ENCODE measurements around the gene SH2B3. TPM values are rescaled to one million over a fixed set of nuclear protein-coding genes. Genes with fewer than 3 reads are reported as not detected.

Gene SH2B3
- total RNA-seq, 1 donor from 2014 or later = 2.8 TPM

DNA sequence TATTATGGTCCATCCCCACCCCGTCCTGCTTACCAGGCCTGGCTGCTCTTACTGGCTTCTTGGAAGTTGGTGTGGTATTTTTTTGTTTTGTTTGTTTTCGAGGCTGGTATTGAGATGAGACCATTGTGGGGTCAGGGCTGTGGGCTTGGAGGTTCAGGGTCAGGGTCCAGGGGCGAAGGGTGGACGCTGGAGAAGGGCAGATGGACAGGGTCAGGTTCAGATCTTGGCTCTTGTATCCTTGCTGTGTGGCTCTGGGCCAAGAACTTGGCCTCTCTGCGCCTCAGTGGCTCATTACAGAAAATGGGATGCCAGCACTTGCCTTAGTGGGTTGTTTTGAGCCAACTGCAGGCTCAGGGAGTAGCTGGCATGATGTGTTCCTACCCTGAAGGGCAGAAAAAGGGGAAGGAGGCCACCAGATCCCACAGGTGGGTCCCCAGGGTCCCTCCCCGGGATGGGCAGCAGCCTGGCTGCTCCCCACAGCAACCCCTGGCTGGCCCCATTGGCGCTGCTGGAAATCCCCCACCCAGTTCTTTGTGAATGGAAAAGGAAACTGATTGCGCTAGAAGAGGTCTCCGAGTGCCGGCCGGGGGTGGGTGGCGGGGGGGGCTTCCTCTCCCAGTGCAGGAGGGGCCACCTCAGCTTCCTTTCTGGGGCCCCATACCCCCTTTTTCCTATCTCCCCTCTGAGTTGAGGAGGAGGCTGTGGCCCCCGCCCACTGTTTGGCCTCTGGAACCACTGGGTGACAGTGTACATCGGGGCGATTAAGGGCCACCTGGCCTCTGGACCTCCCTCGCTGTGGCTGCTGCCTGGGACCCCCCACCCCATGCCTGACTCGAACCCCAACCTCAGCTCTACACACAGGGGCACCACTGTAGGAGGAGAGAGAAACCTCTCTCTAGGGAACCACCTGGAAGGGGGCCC is 25.0 kb downstream of the SH2B3 start:
- peaks cover 7% of the 10 kb centered on the region for H3K4me1 ChIP-seq
- H3K9ac ChIP-seq = no peak overlapping the region
- no peak overlapping the region for H3K4me3 ChIP-seq
- H3K27ac ChIP-seq = no peak overlapping the region
- no peaks in the 10 kb centered on the region for H3F3A ChIP-seq (ENCODE audit: low read depth)
- TF ChIP-seq EZH2phosphoT487 (IDR thresholded peaks at IDR 0.05) = no peak
- TF ChIP-seq EZH2 (IDR thresholded peaks at IDR 0.05) = no peak
- TF ChIP-seq, protein P1, sequence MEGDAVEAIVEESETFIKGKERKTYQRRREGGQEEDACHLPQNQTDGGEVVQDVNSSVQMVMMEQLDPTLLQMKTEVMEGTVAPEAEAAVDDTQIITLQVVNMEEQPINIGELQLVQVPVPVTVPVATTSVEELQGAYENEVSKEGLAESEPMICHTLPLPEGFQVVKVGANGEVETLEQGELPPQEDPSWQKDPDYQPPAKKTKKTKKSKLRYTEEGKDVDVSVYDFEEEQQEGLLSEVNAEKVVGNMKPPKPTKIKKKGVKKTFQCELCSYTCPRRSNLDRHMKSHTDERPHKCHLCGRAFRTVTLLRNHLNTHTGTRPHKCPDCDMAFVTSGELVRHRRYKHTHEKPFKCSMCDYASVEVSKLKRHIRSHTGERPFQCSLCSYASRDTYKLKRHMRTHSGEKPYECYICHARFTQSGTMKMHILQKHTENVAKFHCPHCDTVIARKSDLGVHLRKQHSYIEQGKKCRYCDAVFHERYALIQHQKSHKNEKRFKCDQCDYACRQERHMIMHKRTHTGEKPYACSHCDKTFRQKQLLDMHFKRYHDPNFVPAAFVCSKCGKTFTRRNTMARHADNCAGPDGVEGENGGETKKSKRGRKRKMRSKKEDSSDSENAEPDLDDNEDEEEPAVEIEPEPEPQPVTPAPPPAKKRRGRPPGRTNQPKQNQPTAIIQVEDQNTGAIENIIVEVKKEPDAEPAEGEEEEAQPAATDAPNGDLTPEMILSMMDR (IDR thresholded peaks at IDR 0.05) = no peak
- H3K4me2 ChIP-seq = no peak overlapping the region
- Mint-ChIP-seq H3K4me1 (peaks cover 19% of the 10 kb centered on the region), H3K4me3 (no peak overlapping the region), H3K27ac (peak overlapping the region; percentile 69), H3K9me3 (no peaks in the 10 kb centered on the region), H3K36me3 (no peaks in the 10 kb centered on the region), H3K27me3 (ENCODE audit: insufficient read depth, low read depth) (peaks cover 10% of the 10 kb centered on the region)
- no peak overlapping the region for H2AFZ ChIP-seq (replicated peaks)
- no peaks in the 10 kb centered on the region for H4K20me1 ChIP-seq (ENCODE audit: low read depth)
- no peaks in the 10 kb centered on the region for H3K79me2 ChIP-seq (ENCODE audit: low read depth)
- no peaks in the 10 kb centered on the region for H3K27me3 ChIP-seq
- DNase-seq (ENCODE audit: low spot score) = no peak
- H3K36me3 ChIP-seq = no peaks in the 10 kb centered on the region
- H3K9me3 ChIP-seq (ENCODE audit: low read depth) = no peaks in the 10 kb centered on the region

DNA sequence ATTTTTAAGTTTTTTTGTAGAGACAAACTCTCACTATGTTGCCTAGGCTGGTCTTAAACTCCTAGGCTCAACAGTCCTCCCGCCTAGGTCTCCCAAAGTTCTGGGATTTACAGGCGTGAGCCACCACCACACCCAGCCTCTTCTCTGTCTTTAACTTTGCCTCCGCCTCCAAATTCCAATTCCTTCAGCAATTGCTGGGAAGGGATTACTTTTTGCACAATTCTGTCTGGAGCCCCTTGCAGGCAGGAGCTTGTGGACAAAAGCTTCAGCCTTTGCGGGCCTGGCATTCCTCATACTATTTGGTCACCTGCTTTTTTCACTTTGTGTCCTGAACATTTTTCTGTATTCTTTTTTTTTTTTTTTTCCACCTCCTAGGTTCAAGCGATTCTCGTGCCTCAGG is 26.0 kb downstream of the SH2B3 start:
- H3K4me2 ChIP-seq = no peak overlapping the region
- H3K36me3 ChIP-seq = no peaks in the 10 kb centered on the region
- TF ChIP-seq EZH2phosphoT487 (IDR thresholded peaks at IDR 0.05) (no peak), EZH2 (IDR thresholded peaks at IDR 0.05) (no peak)
- TF ChIP-seq, protein P1 (IDR thresholded peaks at IDR 0.05) = no peak
- Mint-ChIP-seq H3K36me3 (no peaks in the 10 kb centered on the region), H3K27me3 (ENCODE audit: insufficient read depth, low read depth) (peaks cover 10% of the 10 kb centered on the region), H3K4me1 (peaks cover 16% of the 10 kb centered on the region), H3K27ac (peak overlapping the region; percentile 78), H3K4me3 (no peak overlapping the region), H3K9me3 (no peaks in the 10 kb centered on the region)
- H3K27ac ChIP-seq = no peak overlapping the region
- no peak overlapping the region for H3K9ac ChIP-seq
- DNase-seq (ENCODE audit: low spot score) = peak; percentile 57
- H3K9me3 ChIP-seq (ENCODE audit: low read depth) = no peaks in the 10 kb centered on the region
- no peak overlapping the region for H2AFZ ChIP-seq (replicated peaks)
- H4K20me1 ChIP-seq (ENCODE audit: low read depth) = no peaks in the 10 kb centered on the region
- H3K4me3 ChIP-seq = no peak overlapping the region
- H3K4me1 ChIP-seq = peaks cover 7% of the 10 kb centered on the region
- no peaks in the 10 kb centered on the region for H3K79me2 ChIP-seq (ENCODE audit: low read depth)
- H3F3A ChIP-seq (ENCODE audit: low read depth) = no peaks in the 10 kb centered on the region
- H3K27me3 ChIP-seq = no peaks in the 10 kb centered on the region

DNA sequence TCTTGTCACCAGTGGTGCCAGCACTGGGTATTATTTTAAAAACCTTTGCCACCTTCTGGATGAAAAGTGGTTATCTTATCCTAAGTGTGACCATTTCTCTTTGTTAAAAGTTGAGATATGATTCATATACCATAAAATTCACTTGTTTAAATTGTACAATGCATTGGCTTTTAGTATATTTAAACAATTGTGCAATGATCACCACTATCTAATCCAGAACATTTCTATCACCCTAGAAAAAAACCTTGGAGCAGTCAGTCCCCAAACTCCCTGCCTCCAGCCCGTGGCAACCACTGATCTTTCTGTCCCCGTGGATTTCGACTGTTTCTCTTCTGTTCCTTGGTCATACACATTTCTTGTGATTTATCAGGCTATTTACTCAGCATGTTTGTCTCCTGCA is 28.3 kb downstream of the SH2B3 start:
- Mint-ChIP-seq H3K36me3 (peaks cover 4% of the 10 kb centered on the region), H3K4me1 (peaks cover 21% of the 10 kb centered on the region), H3K9me3 (no peaks in the 10 kb centered on the region), H3K27me3 (ENCODE audit: insufficient read depth, low read depth) (peaks cover 11% of the 10 kb centered on the region), H3K27ac (no peak overlapping the region), H3K4me3 (no peak overlapping the region)
- Histone ChIP-seq H3K4me2 (no peak overlapping the region), H3K27me3 (no peaks in the 10 kb centered on the region), H3K4me1 (peaks cover 7% of the 10 kb centered on the region), H3K36me3 (no peaks in the 10 kb centered on the region), H4K20me1 (ENCODE audit: low read depth) (no peaks in the 10 kb centered on the region), H3K79me2 (ENCODE audit: low read depth) (no peaks in the 10 kb centered on the region), H3K9ac (no peak overlapping the region), H3K4me3 (no peak overlapping the region), H3K9me3 (ENCODE audit: low read depth) (no peaks in the 10 kb centered on the region), H3F3A (ENCODE audit: low read depth) (no peaks in the 10 kb centered on the region), H3K27ac (no peak overlapping the region), H2AFZ (replicated peaks) (no peak overlapping the region)
- TF ChIP-seq EZH2phosphoT487 (IDR thresholded peaks at IDR 0.05) (no peak), EZH2 (IDR thresholded peaks at IDR 0.05) (no peak)
- TF ChIP-seq, protein P1 (IDR thresholded peaks at IDR 0.05) = no peak
- DNase-seq (ENCODE audit: low spot score) = no peak
